H9 (cell line): ENCODE results near the gene KRT34. TPM values are rescaled to one million over a fixed set of nuclear protein-coding genes. Genes with fewer than 3 reads are reported as not detected.

Experiments used
- DNase-seq: peaks from one replicate; pipeline ENCODE4 v3.0.0-alpha.2; 2017
- H2AFZ ChIP-seq: one replicate; pipeline ENCODE4 v1.6.1; 2013; ENCODE audit warnings: mild to moderate bottlenecking, low read length, control low read depth, moderate library complexity
- H2AK5ac ChIP-seq: 2 replicates; pipeline ENCODE4 v1.6.1; 2013; ENCODE audit warnings: low read length, control low read depth, mixed read lengths; ENCODE audit not compliant: insufficient read length
- H2BK120ac ChIP-seq: one replicate; pipeline ENCODE4 v1.6.1; 2013; ENCODE audit warnings: low read depth, mild to moderate bottlenecking, low read length, control low read depth, inconsistent platforms; ENCODE audit not compliant: poor library complexity, severe bottlenecking
- H2BK12ac ChIP-seq: 2 replicates; pipeline ENCODE4 v1.6.1; 2013; ENCODE audit warnings: low read length, control low read depth, mixed read lengths, low read depth; ENCODE audit not compliant: insufficient read length
- H2BK15ac ChIP-seq: 2 replicates; pipeline ENCODE4 v1.6.1; 2013; ENCODE audit warnings: low read depth, low read length, control low read depth
- H2BK20ac ChIP-seq: one replicate; pipeline ENCODE4 v1.6.1; 2013; ENCODE audit warnings: low read depth, mild to moderate bottlenecking, low read length, control low read depth, inconsistent platforms; ENCODE audit not compliant: poor library complexity, severe bottlenecking
- H2BK5ac ChIP-seq: 2 replicates; pipeline ENCODE4 v1.6.1; 2013; ENCODE audit warnings: low read length, control low read depth, mixed read lengths; ENCODE audit not compliant: insufficient read length
- H3K14ac ChIP-seq: 2 replicates; pipeline ENCODE4 v1.6.1; 2013; ENCODE audit warnings: low read length, control low read depth; ENCODE audit not compliant: insufficient read depth
- H3K18ac ChIP-seq: 2 replicates; pipeline ENCODE4 v1.6.1; 2013; ENCODE audit warnings: low read depth, mild to moderate bottlenecking, mixed read lengths, low read length, control low read depth; ENCODE audit not compliant: insufficient read length
- H3K23ac ChIP-seq: 2 replicates; pipeline ENCODE4 v1.6.1; 2013; ENCODE audit warnings: low read length, control low read depth, mixed read lengths, low read depth; ENCODE audit not compliant: insufficient read length
- H3K23me2 ChIP-seq: 2 replicates; pipeline ENCODE4 v1.6.1; 2013; ENCODE audit warnings: low read depth, mild to moderate bottlenecking, mixed read lengths, low read length, control low read depth; ENCODE audit not compliant: insufficient read length, poor library complexity, severe bottlenecking
- H3K27ac ChIP-seq: 2 replicates; pipeline ENCODE4 v1.5.1; 2013; ENCODE audit warnings: low read length, control low read depth, mixed read lengths, low read depth; ENCODE audit not compliant: insufficient read length
- H3K27me3 ChIP-seq: 2 replicates; pipeline ENCODE4 v1.6.1; 2013; ENCODE audit warnings: low read length, control low read depth, inconsistent platforms; ENCODE audit not compliant: insufficient read depth
- H3K4ac ChIP-seq: 2 replicates; pipeline ENCODE4 v1.6.1; 2013; ENCODE audit warnings: low read depth, mild to moderate bottlenecking, control low read depth, inconsistent platforms, low read length, moderate library complexity
- H3K4me1 ChIP-seq: 2 replicates; pipeline ENCODE4 v1.6.1; 2013; ENCODE audit warnings: low read length, control low read depth, inconsistent platforms; ENCODE audit not compliant: insufficient read depth
- H3K4me2 ChIP-seq: 2 replicates; pipeline ENCODE4 v1.6.1; 2013; ENCODE audit warnings: low read length, control low read depth, mixed read lengths; ENCODE audit not compliant: insufficient read length, insufficient read depth
- H3K56ac ChIP-seq: 2 replicates; pipeline ENCODE4 v1.6.1; 2013; ENCODE audit warnings: low read depth, mild to moderate bottlenecking, mixed read lengths, low read length, control low read depth; ENCODE audit not compliant: insufficient read length
- H3K79me1 ChIP-seq: 2 replicates; pipeline ENCODE4 v1.6.1; 2013; ENCODE audit warnings: low read depth, mild to moderate bottlenecking, moderate library complexity, low read length, control low read depth, inconsistent platforms; ENCODE audit not compliant: insufficient read depth, poor library complexity, severe bottlenecking
- H3K79me2 ChIP-seq: 2 replicates; pipeline ENCODE4 v1.6.1; 2013; ENCODE audit warnings: low read length, control low read depth, inconsistent platforms; ENCODE audit not compliant: insufficient read depth
- H3K9ac ChIP-seq: 2 replicates; pipeline ENCODE4 v1.6.1; 2013; ENCODE audit warnings: low read length, control low read depth, mixed read lengths; ENCODE audit not compliant: insufficient read length; ENCODE audit errors: extremely low read depth
- H3K9me3 ChIP-seq: one replicate; pipeline ENCODE4 v1.6.1; 2013; ENCODE audit warnings: low read depth, low read length, inconsistent platforms; ENCODE audit not compliant: control insufficient read depth
- H3T11ph ChIP-seq: one replicate; pipeline ENCODE4 v1.6.1; 2013; ENCODE audit warnings: mild to moderate bottlenecking, low read length, control low read depth, inconsistent platforms
- H4K20me1 ChIP-seq: one replicate; pipeline ENCODE4 v1.6.1; 2013; ENCODE audit not compliant: control insufficient read depth, insufficient read length, insufficient read depth
- H4K5ac ChIP-seq: 2 replicates; pipeline ENCODE4 v1.6.1; 2013; ENCODE audit warnings: low read depth, mild to moderate bottlenecking, mixed read lengths, low read length, control low read depth; ENCODE audit not compliant: insufficient read length
- H4K8ac ChIP-seq: replicated peaks from 2 replicates; pipeline ENCODE4 v1.6.1; 2013; ENCODE audit warnings: low read length, control low read depth, mixed read lengths, low read depth; ENCODE audit not compliant: insufficient read length
- H4K91ac ChIP-seq: 2 replicates; pipeline ENCODE4 v1.6.1; 2013; ENCODE audit warnings: low read depth, mild to moderate bottlenecking, moderate library complexity, mixed read lengths, low read length, control low read depth; ENCODE audit not compliant: insufficient read length
- H3K27ac Mint-ChIP-seq, 3 experiments: 2 replicates in 2 of 3; 3 replicates in 1 of 3; pipeline ENCODE4 v1.8.0; 2020 to 2021; ENCODE audit warnings: mixed read lengths in 3 of 3, mild to moderate bottlenecking in 1 of 3, moderate library complexity in 1 of 3
- H3K27me3 Mint-ChIP-seq: 2 replicates; pipeline ENCODE4 v1.8.0; 2021; ENCODE audit warnings: low read depth, mild to moderate bottlenecking, moderate library complexity, mixed read lengths
- H3K36me3 Mint-ChIP-seq, 3 experiments: 2 replicates in 2 of 3; 3 replicates in 1 of 3; pipeline ENCODE4 v1.8.0; 2020 to 2021; ENCODE audit warnings: low read depth in 3 of 3, mixed read lengths in 3 of 3; ENCODE audit not compliant: insufficient read depth in 1 of 3
- H3K4me1 Mint-ChIP-seq, 2 experiments: 2 replicates each; pipeline ENCODE4 v1.8.0; 2020; ENCODE audit warnings: mixed read lengths in 2 of 2
- H3K4me3 Mint-ChIP-seq, 2 experiments: 2 replicates in 1 of 2; 3 replicates in 1 of 2; pipeline ENCODE4 v1.8.0; 2020 to 2021; ENCODE audit warnings: mild to moderate bottlenecking in 2 of 2, mixed read lengths in 2 of 2, moderate library complexity in 1 of 2
- H3K9me3 Mint-ChIP-seq, 2 experiments: 2 replicates in 1 of 2; 3 replicates in 1 of 2; pipeline ENCODE4 v1.8.0; 2020; ENCODE audit warnings: mild to moderate bottlenecking in 2 of 2, mixed read lengths in 2 of 2, moderate library complexity in 1 of 2
- CTCF ChIP-seq: fragments of 200-600 bp; sonication (generic); conservative IDR thresholded peaks from 3 replicates; pipeline ENCODE4 v1.8.0; 2021; ENCODE audit warnings: antibody characterized with exemption, mild to moderate bottlenecking
- WGBS: extraction: QIAGEN DNeasy Blood & Tissue Kit; methylation state at CpG from one replicate; pipeline ENCODE4 v1.1.7; 2013; ENCODE audit warnings: missing lambda C conversion rate, low lambda C conversion rate, mixed read lengths; ENCODE audit not compliant: insufficient read length; ENCODE audit errors: extremely low coverage; 5-methylcytosine and 5-hydroxymethylcytosine counted together
- total RNA-seq: library from RNA; stranded (reverse); gene quantifications from 2 replicates; pipeline ENCODE4 v1.2.1, GENCODE V29; 2021

Gene KRT34
- total RNA-seq, 1 experiment from 2014 or later = not detected

- Histone ChIP-seq H2BK5ac (no peak overlapping the region), H4K20me1 (no peaks in the 10 kb centered on the region), H4K91ac (no peak overlapping the region), H3K79me2 (no peaks in the 10 kb centered on the region), H3K9me3 (no peaks in the 10 kb centered on the region), H2AK5ac (no peak overlapping the region), H3K27ac (no peak overlapping the region), H3T11ph (no peak overlapping the region), H3K4me1 (no peaks in the 10 kb centered on the region), H3K79me1 (no peaks in the 10 kb centered on the region), H3K23me2 (no peaks in the 10 kb centered on the region), H2BK12ac (no peak overlapping the region), H3K27me3 (no peaks in the 10 kb centered on the region), H3K4ac (no peak overlapping the region), H3K9ac (no peak overlapping the region), H3K56ac (no peak overlapping the region), H2AFZ (no peak overlapping the region), H3K18ac (no peak overlapping the region), H2BK120ac (no peak overlapping the region), H4K8ac (no peak overlapping the region), H3K23ac (no peak overlapping the region), H2BK15ac (no peak overlapping the region), H4K5ac (no peak overlapping the region), H3K14ac (no peak overlapping the region), H3K4me2 (no peak overlapping the region), H2BK20ac (no peak overlapping the region)
- Mint-ChIP-seq H3K27ac (no peak overlapping the region), H3K9me3 (no peaks in the 10 kb centered on the region), H3K36me3 (no peaks in the 10 kb centered on the region), H3K27me3 (peaks cover 2% of the 10 kb centered on the region; the same call in 1 of the 2 replicates), H3K4me1 (peaks cover 9 to 11% of the 10 kb centered on the region in 2 experiments), H3K4me3 (no peak overlapping the region)
- no CpG with 5 or more reads among the region's 7 CpGs for WGBS
- no peak for TF ChIP-seq CTCF
- DNase-seq = no peak
These were observed 47.6 kb upstream of the KRT34 start for GRCh38 chr17:41429667-41430066.
